CD8-positive, alpha-beta memory T cell (primary cell): ENCODE results near the gene GORASP1. TPM values are rescaled to one million over a fixed set of nuclear protein-coding genes. Genes with fewer than 3 reads are reported as not detected.

Experiments used
- CTCF ChIA-PET: fragments of 350-600 bp; sonication (Branson Sonifier 250); formaldehyde crosslinking; loops from one replicate; lab custom pipeline; 2021; ENCODE audit warnings: antibody characterized with exemption; lab: Charles Lee
- POLR2A ChIA-PET: fragments of 350-600 bp; sonication (Branson Sonifier 250); formaldehyde crosslinking; loops from one replicate; lab custom pipeline; 2021; ENCODE audit warnings: antibody characterized with exemption; lab: Charles Lee
- DNase-seq, 5 donors: peaks; one replicate each; pipeline versions ENCODE4 v3.0.0 to v3.0.0-alpha.2; 2020 to 2022; ENCODE audit warnings: mixed read lengths in 1 of 5
- H3K27ac ChIP-seq: one replicate; pipeline ENCODE4 v1.7.0; 2013; ENCODE audit warnings: low read depth, mild to moderate bottlenecking, low read length, moderate library complexity
- H3K27me3 ChIP-seq: 2 replicates; pipeline ENCODE4 v1.7.0; 2013; ENCODE audit warnings: low read length, mild to moderate bottlenecking; ENCODE audit not compliant: insufficient read depth, poor library complexity, severe bottlenecking
- H3K36me3 ChIP-seq: 2 replicates; pipeline ENCODE4 v1.7.0; 2013; ENCODE audit warnings: mild to moderate bottlenecking, low read length, moderate library complexity; ENCODE audit not compliant: insufficient read depth
- H3K4me1 ChIP-seq: 2 replicates; pipeline ENCODE4 v1.7.0; 2013; ENCODE audit warnings: mild to moderate bottlenecking, low read length, moderate library complexity; ENCODE audit not compliant: insufficient read depth
- H3K4me3 ChIP-seq: 2 replicates; pipeline ENCODE4 v1.7.0; 2013; ENCODE audit warnings: mild to moderate bottlenecking, low read length
- H3K9me3 ChIP-seq: 2 replicates; pipeline ENCODE4 v1.7.0; 2013; ENCODE audit warnings: mild to moderate bottlenecking, low read length
- H3K27ac Mint-ChIP-seq, 8 donors: one replicate each; pipeline ENCODE4 v1.8.0; 2020 to 2021; ENCODE audit warnings: mixed read lengths in 8 of 8, mild to moderate bottlenecking in 6 of 8, inconsistent platforms in 3 of 8, moderate library complexity in 3 of 8
- H3K27me3 Mint-ChIP-seq, 2 donors: one replicate each; pipeline ENCODE4 v1.8.0; 2020 to 2021; ENCODE audit warnings: mixed read lengths in 2 of 2, mild to moderate bottlenecking in 1 of 2, moderate library complexity in 1 of 2
- H3K36me3 Mint-ChIP-seq, 3 donors: one replicate each; pipeline ENCODE4 v1.8.0; 2020 to 2021; ENCODE audit warnings: mixed read lengths in 3 of 3, inconsistent platforms in 1 of 3, mild to moderate bottlenecking in 1 of 3
- H3K4me1 Mint-ChIP-seq, 3 donors: one replicate each; pipeline ENCODE4 v1.8.0; 2020 to 2021; ENCODE audit warnings: mixed read lengths in 3 of 3, inconsistent platforms in 1 of 3, mild to moderate bottlenecking in 1 of 3
- H3K4me3 Mint-ChIP-seq, 7 donors: one replicate each; pipeline ENCODE4 v1.8.0; 2020 to 2021; ENCODE audit warnings: mixed read lengths in 7 of 7, mild to moderate bottlenecking in 6 of 7, moderate library complexity in 4 of 7, inconsistent platforms in 2 of 7
- H3K9me3 Mint-ChIP-seq, 5 donors: one replicate each; pipeline ENCODE4 v1.8.0; 2020 to 2022; ENCODE audit warnings: mixed read lengths in 5 of 5, mild to moderate bottlenecking in 3 of 5, moderate library complexity in 2 of 5, inconsistent platforms in 1 of 5
- polyA plus RNA-seq: library from polyadenylated mRNA; unstranded; fragments of 300-500 nt; fragmentation: Illumina TruSeq; gene quantifications from one replicate; pipeline ENCODE4 v1.2.3, GENCODE V29; 2021
- total RNA-seq, 2 experiments: library from RNA; stranded (reverse); gene quantifications; one replicate each; pipeline ENCODE4 v1.2.3, GENCODE V29; 2021

Gene GORASP1
- total and polyA plus RNA-seq, 3 experiments from 2014 or later, result 16.9 to 22.8 (median 21.6) TPM

DNA sequence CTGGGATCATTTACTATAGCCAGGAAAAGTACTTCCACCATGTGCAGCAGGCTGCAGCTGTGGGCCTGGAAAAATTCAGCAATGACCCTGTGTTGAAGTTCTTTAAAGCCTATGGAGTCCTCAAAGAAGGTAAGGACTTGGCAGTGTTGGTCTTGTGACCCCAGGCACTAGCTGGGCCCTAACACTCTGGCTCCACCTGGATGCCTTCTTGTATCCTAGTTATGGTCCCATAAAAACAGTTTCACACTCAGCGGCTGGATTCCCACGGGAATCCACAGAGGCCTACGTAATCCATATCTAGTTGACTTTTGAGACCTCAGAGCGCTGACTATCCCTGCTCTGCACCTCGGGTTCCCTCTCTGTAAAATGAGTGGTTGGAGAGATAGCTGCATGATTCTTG is 1.7 kb upstream of the GORASP1 start:
- Mint-ChIP-seq H3K27ac (peak overlapping the region in 7 of 8 donors; percentile 17 to 97 (median 81)), H3K9me3 (no peaks in the 10 kb centered on the region), H3K4me3 (peak overlapping the region in 4 of 7 donors; percentile 52 to 95 (median 92)), H3K36me3 (peaks cover 0 to 9% (median 0%) of the 10 kb centered on the region in 3 donors), H3K4me1 (peaks cover 40 to 45% (median 42%) of the 10 kb centered on the region in 3 donors), H3K27me3 (peaks cover 0 to 2% of the 10 kb centered on the region in 2 donors)
- DNase-seq, result no peak
- ChIA-PET CTCF (interaction anchor here (1.2 to 3.2 kb wide), 3 partner anchors 81 to 183 kb away, joined by 5 to 13 read pairs (median 6); no protein-coding TSS in a partner anchor), POLR2A (interaction anchor here (0.6 kb wide), 1 partner anchor 66 kb away, joined by 3 read pairs; no protein-coding TSS in a partner anchor)
- Histone ChIP-seq H3K4me1 (peaks cover 29% of the 10 kb centered on the region), H3K36me3 (no peaks in the 10 kb centered on the region), H3K27me3 (no peaks in the 10 kb centered on the region), H3K9me3 (no peaks in the 10 kb centered on the region), H3K27ac (no peak overlapping the region), H3K4me3 (no peak overlapping the region)

DNA sequence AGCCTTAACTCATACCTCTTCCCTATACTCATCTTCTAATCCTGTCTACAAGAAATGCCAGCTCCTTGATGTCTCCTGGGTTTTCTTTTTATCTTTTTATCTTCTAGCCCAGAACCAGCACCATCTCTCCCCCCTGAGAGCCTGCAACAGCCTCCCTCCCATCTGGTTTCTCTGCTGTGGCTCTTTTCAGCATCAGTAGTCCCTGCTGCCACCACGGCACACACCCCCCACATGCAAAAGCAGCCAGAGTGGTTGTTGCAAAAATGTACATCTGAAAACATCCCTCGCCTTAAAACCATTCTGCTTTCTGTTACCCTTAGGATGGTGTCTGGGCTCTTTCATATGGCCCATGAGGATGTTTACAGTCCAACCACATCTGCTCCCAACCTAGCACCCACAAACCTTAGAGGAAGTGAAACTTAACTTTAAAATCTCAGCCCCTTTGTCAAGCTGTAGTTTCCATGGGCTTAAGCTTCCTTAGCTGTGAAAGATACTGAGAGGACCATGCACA is 828 bp upstream of the GORASP1 start:
- Histone ChIP-seq H3K36me3 (no peaks in the 10 kb centered on the region), H3K4me3 (peak overlapping the region; percentile 71), H3K27ac (peak overlapping the region; percentile 66), H3K9me3 (no peaks in the 10 kb centered on the region), H3K27me3 (no peaks in the 10 kb centered on the region), H3K4me1 (peaks cover 29% of the 10 kb centered on the region)
- H3K36me3 Mint-ChIP-seq, result peaks cover 0 to 9% (median 0%) of the 10 kb centered on the region in 3 donors
- H3K27me3 Mint-ChIP-seq, result peaks cover 0 to 2% of the 10 kb centered on the region in 2 donors
- peak overlapping the region; percentile 71 to 98 (median 92) for H3K27ac Mint-ChIP-seq
- no peaks in the 10 kb centered on the region for H3K9me3 Mint-ChIP-seq
- ChIA-PET CTCF (interaction anchor here (0.8 to 3.2 kb wide), 5 partner anchors 72 to 185 kb away, joined by 3 to 13 read pairs (median 5); no protein-coding TSS in a partner anchor), POLR2A (interaction anchor here (0.6 kb wide), 1 partner anchor 67 kb away, joined by 3 read pairs; no protein-coding TSS in a partner anchor)
- H3K4me3 Mint-ChIP-seq, result peak overlapping the region; percentile 86 to 98 (median 93)
- peak in 3 of 5 donors; percentile 58 to 72 (median 65) for DNase-seq
- peaks cover 45 to 51% (median 48%) of the 10 kb centered on the region in 3 donors for H3K4me1 Mint-ChIP-seq

DNA sequence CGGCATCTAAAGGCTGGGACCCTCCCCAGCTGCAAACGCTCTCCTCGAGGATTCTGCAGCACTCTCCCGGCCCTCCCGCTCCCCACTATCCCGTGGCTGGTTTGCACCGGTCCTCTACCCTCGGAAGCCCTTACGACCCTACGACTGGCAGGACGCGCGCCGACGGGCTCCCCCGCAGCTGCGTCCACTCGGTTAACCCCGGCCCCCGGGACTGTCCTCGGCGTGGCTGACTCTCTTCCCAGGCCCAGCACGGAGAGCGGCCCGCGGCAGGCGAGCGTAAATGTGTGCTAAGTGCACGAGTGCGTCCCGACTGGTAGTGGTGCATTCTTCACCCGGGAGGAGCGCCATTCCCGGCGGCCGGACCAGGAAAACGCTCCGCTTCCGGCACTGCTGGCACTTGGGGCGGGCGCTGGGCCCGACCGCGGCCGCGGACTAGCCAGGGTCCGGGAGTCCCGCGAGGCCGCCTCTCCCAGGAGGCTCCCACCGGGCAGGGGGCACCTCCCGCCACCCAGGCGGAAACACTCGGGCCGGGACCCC is 508 bp downstream of the GORASP1 start:
- H3K4me3 Mint-ChIP-seq, result peak overlapping the region; percentile 79 to 90 (median 82)
- no peaks in the 10 kb centered on the region for H3K9me3 ChIP-seq
- POLR2A ChIA-PET, result no interaction called here
- H3K27me3 Mint-ChIP-seq, result peaks cover 0 to 2% of the 10 kb centered on the region in 2 donors
- H3K36me3 ChIP-seq, result no peaks in the 10 kb centered on the region
- peaks cover 0 to 9% (median 0%) of the 10 kb centered on the region in 3 donors for H3K36me3 Mint-ChIP-seq
- peak overlapping the region; percentile 66 for H3K27ac ChIP-seq
- H3K4me1 ChIP-seq, result peaks cover 29% of the 10 kb centered on the region
- H3K4me1 Mint-ChIP-seq, result peaks cover 55 to 61% (median 59%) of the 10 kb centered on the region in 3 donors
- H3K9me3 Mint-ChIP-seq, result no peaks in the 10 kb centered on the region
- H3K27ac Mint-ChIP-seq, result peak overlapping the region; percentile 55 to 99 (median 90)
- H3K4me3 ChIP-seq, result peak overlapping the region; percentile 71
- CTCF ChIA-PET, result interaction anchor here (1.0 to 3.2 kb wide), 6 partner anchors 12 to 187 kb away, joined by 3 to 15 read pairs (median 5); no protein-coding TSS in a partner anchor
- DNase-seq, result no peak
- H3K27me3 ChIP-seq, result no peaks in the 10 kb centered on the region

DNA sequence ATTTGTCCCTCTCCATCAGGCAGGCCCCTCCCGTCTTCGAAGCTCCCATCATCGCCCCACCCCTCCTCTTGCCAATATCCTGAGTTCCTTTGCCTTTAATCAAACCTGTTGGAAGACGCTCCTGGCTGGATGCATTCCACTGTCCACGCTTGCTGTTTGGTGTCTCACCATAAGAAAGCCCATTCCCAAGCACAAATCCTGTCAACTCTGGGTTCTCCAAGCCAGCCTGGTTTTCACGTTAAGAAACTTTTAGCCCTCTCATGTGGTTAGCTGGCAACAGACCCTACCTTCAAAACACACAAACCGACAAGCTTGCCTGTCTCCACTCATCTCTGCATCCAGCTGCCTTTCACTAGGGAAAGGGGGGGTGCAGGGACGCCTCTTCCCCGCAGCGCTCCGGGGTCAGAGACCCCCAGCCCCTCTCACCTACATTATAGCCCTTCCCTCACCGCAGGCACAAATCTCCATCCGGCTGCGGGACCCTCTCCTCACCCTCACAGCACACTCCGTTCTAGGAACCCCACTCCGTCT is 1.1 kb downstream of the GORASP1 start:
- peak overlapping the region; percentile 79 to 90 (median 82) for H3K4me3 Mint-ChIP-seq
- H3K4me1 Mint-ChIP-seq, result peaks cover 55 to 66% (median 63%) of the 10 kb centered on the region in 3 donors
- H3K27ac Mint-ChIP-seq, result peak overlapping the region; percentile 55 to 99 (median 90)
- Histone ChIP-seq H3K36me3 (no peaks in the 10 kb centered on the region), H3K9me3 (no peaks in the 10 kb centered on the region), H3K27me3 (no peaks in the 10 kb centered on the region), H3K27ac (peak overlapping the region; percentile 66), H3K4me3 (peak overlapping the region; percentile 71), H3K4me1 (peaks cover 29% of the 10 kb centered on the region)
- no peaks in the 10 kb centered on the region for H3K9me3 Mint-ChIP-seq
- no peak for DNase-seq
- H3K27me3 Mint-ChIP-seq, result peaks cover 0 to 2% of the 10 kb centered on the region in 2 donors
- POLR2A ChIA-PET, result no interaction called here
- CTCF ChIA-PET, result interaction anchor here (1.0 to 2.8 kb wide), 6 partner anchors 11 to 187 kb away, joined by 3 to 24 read pairs (median 5); no protein-coding TSS in a partner anchor
- H3K36me3 Mint-ChIP-seq, result peaks cover 0 to 9% (median 0%) of the 10 kb centered on the region in 3 donors

DNA sequence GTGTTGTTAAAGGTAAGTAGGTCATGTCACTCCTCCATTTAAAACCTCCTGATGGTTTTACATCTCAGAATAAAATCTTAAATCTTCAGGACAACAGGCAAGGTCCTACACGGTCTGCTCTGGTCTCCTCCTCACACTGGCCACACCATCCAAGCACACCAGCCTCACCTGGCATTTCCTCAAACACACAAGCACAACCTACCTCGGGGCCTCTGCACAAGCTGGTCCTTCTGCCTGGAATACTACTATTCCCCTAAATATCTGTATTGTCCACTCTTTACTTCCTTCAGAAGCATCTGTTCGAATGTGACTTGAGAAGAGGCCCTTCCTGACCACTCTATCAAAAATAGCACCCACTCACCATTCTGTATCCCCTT is 1.8 kb downstream of the GORASP1 start:
- no peak for DNase-seq
- ChIA-PET CTCF (interaction anchor here (1.0 to 2.8 kb wide), 5 partner anchors 10 to 188 kb away, joined by 3 to 24 read pairs (median 6); no protein-coding TSS in a partner anchor), POLR2A (no interaction called here)
- H3K27ac Mint-ChIP-seq, result peak overlapping the region; percentile 55 to 94 (median 86)
- H3K36me3 Mint-ChIP-seq, result peaks cover 0 to 9% (median 0%) of the 10 kb centered on the region in 3 donors
- H3K27ac ChIP-seq, result no peak overlapping the region
- H3K4me1 ChIP-seq, result peaks cover 29% of the 10 kb centered on the region
- peak overlapping the region; percentile 79 to 90 (median 82) for H3K4me3 Mint-ChIP-seq
- H3K27me3 Mint-ChIP-seq, result peaks cover 0 to 2% of the 10 kb centered on the region in 2 donors
- H3K4me1 Mint-ChIP-seq, result peaks cover 58 to 70% (median 64%) of the 10 kb centered on the region in 3 donors
- no peaks in the 10 kb centered on the region for H3K27me3 ChIP-seq
- H3K4me3 ChIP-seq, result no peak overlapping the region
- H3K9me3 ChIP-seq, result no peaks in the 10 kb centered on the region
- H3K9me3 Mint-ChIP-seq, result no peaks in the 10 kb centered on the region
- H3K36me3 ChIP-seq, result no peaks in the 10 kb centered on the region

DNA sequence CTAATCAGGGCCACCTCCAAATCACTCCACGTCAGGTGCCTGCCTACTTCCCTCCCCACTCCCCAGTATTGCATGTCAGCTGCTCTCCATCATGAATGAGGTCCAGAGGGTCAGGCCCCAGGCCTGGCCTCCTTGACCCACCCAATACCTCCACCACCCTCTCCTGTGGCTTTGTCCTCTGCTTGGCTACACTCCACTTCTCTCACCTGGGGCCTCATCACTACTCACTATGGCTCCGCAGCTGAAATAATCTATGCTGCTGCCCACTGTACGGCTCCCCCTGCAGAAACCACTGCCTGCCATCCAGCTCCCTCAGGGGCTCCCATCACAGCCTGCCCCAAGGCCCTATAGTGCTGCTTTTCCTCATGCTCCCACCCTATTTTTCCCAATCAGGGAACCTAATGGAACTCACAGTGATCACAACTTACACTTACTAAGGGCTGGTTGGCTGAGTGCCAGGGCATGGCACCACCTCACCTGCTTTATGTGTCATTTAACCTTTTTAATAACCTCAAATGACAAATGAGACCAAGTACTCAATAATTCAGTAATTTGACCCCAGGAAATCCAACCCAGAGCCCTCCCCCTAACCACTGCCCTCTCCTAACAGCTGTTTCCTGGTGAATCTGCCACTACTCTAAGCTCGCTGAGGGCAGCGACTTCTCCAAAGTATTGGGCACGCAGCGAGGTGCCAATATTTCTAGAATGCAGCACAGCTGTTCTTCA is 2.3 kb downstream of the GORASP1 start:
- H3K9me3 Mint-ChIP-seq, result no peaks in the 10 kb centered on the region
- H3K27ac ChIP-seq, result no peak overlapping the region
- no peak for DNase-seq

DNA sequence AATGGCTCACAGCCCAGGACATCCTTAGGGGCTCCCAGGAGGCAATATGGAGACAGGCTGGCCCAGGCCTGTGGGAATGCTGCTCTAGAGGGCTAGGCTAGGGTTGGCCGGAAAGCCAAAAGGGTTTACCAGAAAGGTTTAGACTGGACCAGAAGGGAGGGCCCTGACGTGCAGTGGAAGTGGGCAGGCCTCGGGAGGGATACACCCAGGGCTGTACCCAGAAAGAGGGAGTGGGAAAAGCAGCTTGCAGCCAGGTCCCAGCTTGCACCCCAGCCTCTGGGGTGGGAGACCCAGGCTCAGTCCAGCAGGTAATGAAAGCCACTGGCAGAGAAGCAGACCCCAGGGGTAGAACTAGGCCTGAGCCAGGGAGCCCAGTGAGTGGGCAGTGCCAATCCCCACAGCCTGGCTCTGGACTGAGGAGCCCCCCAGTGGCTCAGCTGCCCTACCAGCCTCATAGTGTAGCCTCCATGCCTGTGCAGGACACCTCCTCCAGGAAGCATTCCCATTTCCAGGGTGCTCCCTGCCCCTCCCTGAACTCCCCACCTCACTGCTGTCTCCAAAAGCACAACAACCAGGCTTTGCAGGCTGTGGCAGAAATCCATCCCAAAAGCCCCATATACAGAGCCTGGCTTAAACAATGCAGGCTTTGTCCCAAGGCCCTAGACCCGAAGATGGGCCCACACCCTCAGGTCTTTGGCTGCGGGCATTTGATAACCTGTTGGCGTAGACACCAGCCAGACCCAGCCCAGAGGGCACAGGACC is 3.5 kb downstream of the GORASP1 start:
- no peaks in the 10 kb centered on the region for H3K9me3 Mint-ChIP-seq
- POLR2A ChIA-PET, result no interaction called here
- H3K36me3 Mint-ChIP-seq, result peaks cover 0 to 18% (median 0%) of the 10 kb centered on the region in 3 donors
- CTCF ChIA-PET, result interaction anchor here (1.1 to 2.8 kb wide), 4 partner anchors 9 to 188 kb away, joined by 3 to 15 read pairs (median 4); no protein-coding TSS in a partner anchor
- peak overlapping the region in 5 of 8 donors; percentile 21 to 73 (median 53) for H3K27ac Mint-ChIP-seq
- H3K4me1 Mint-ChIP-seq, result peaks cover 53 to 64% (median 59%) of the 10 kb centered on the region in 3 donors
- no peaks in the 10 kb centered on the region for H3K9me3 ChIP-seq
- peaks cover 29% of the 10 kb centered on the region for H3K4me1 ChIP-seq
- H3K27ac ChIP-seq, result no peak overlapping the region
- H3K4me3 ChIP-seq, result no peak overlapping the region
- H3K27me3 ChIP-seq, result no peaks in the 10 kb centered on the region
- H3K27me3 Mint-ChIP-seq, result peaks cover 0 to 2% of the 10 kb centered on the region in 2 donors
- peaks cover 3% of the 10 kb centered on the region for H3K36me3 ChIP-seq
- no peak for DNase-seq
- peak overlapping the region in 3 of 7 donors; percentile 6 to 84 (median 37) for H3K4me3 Mint-ChIP-seq

More for the DNA sequence above, 2.3 kb downstream of the GORASP1 start:
- Mint-ChIP-seq H3K4me1 (peaks cover 58 to 70% (median 64%) of the 10 kb centered on the region in 3 donors), H3K27ac (peak overlapping the region in 7 of 8 donors; percentile 44 to 94 (median 64)), H3K4me3 (peak overlapping the region in 6 of 7 donors; percentile 5 to 84 (median 81)), H3K36me3 (peaks cover 0 to 11% (median 0%) of the 10 kb centered on the region in 3 donors), H3K27me3 (peaks cover 0 to 2% of the 10 kb centered on the region in 2 donors)
- peaks cover 29% of the 10 kb centered on the region for H3K4me1 ChIP-seq
- H3K36me3 ChIP-seq, result no peaks in the 10 kb centered on the region
- CTCF ChIA-PET, result interaction anchor here (1.1 to 2.8 kb wide), 4 partner anchors 10 to 183 kb away, joined by 3 to 24 read pairs (median 9); no protein-coding TSS in a partner anchor
- H3K9me3 ChIP-seq, result no peaks in the 10 kb centered on the region
- no peaks in the 10 kb centered on the region for H3K27me3 ChIP-seq
- POLR2A ChIA-PET, result no interaction called here
- no peak overlapping the region for H3K4me3 ChIP-seq
